ENCODE measurements around the gene MED13L.

MED13L gene

DNA sequence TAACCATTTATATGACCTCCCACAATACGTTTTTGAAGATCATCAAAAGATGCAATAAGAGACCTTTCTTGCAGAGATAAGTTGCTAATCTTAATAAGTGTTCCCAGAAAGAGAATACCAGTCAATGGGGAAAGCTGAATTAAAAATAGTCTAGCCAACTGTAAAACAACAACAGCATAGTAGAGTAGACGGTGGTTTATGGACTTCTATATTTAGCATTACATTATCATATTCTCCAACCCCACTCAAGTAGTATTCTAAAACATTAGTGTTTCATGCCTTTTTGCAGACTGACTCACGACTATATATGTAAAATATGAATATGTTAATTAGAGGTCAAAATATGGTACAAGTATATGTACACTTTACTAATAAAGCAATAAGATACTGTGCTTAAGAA, 218.9 kb downstream of the MED13L start:
- DNase-seq (ENCODE audit: extremely low read depth, low read depth) = no peak
- no peak overlapping the region for H3K4me3 ChIP-seq (replicated peaks; ENCODE audit: low read depth, low read length)
- TF ChIP-seq CTCF (IDR thresholded peaks at IDR 0.05; ENCODE audit: low read depth, low read length, missing control alignments) = no peak

GRCh38 chr12:116057356-116057755, 220.1 kb downstream of the MED13L start:
- TF ChIP-seq CTCF (IDR thresholded peaks at IDR 0.05; ENCODE audit: low read depth, low read length, missing control alignments) = no peak
- no peak for DNase-seq (ENCODE audit: extremely low read depth, low read depth)
- no peak overlapping the region for H3K4me3 ChIP-seq (replicated peaks; ENCODE audit: low read depth, low read length)

DNA sequence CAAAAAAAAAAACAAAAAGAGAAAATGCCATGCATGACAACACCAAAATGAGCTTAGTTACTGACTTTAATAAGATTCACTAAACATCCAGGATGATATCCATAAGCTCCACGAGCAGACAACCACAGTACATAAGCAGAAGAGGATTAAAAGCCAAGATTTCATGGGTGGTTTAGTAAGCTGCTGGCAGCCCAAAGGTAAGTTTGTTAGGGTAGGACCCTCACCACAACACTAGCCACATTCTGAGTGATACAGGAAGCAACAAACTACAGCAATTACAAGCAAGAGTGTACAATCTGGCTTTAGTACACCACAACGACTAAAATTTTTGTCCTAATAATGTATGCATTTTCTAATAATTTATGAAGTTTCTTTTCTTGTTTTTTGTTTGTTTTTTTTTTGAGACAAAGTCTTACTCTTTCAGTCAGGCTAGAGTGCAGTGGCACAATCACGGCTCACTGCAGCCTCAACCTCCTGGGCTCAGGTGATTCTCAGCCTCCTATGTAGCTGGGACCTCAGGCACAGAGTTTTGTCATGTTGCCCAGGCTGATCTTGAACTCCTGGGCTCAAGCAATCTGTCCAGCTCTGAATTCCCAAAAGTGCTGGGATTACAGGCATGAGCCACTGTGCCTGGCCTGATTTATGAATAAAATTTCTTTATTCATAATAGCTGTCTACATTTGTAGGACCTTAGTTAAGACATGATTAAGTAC, 221.4 kb downstream of the MED13L start:
- no peak overlapping the region for H3K4me3 ChIP-seq (replicated peaks; ENCODE audit: low read depth, low read length)
- DNase-seq (ENCODE audit: extremely low read depth, low read depth) = no peak

DNA sequence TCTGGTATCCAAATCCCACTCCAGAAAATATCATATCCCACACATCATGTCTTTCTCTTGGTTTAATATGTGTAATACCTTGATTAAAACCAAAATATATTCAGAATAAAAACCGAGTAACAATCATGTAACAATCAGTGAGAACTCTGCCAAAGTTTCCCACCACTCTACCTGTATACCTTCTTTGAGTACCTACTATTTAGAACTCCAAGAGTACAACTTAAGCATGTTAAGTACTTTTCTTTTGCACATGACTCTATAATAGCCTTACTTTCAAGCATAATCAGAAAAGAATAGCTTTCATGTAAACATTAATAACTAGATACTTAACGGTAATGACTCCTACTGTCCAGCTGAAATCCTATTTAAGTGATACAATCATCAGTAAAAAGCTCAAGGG, 223.2 kb downstream of the MED13L start:
- no peak for DNase-seq (ENCODE audit: extremely low read depth, low read depth)
- no peak for TF ChIP-seq CTCF (IDR thresholded peaks at IDR 0.05; ENCODE audit: low read depth, low read length, missing control alignments)
- no peak overlapping the region for H3K4me3 ChIP-seq (replicated peaks; ENCODE audit: low read depth, low read length)

More for the DNA sequence above, 221.4 kb downstream of the MED13L start:
- no peak for TF ChIP-seq CTCF (IDR thresholded peaks at IDR 0.05; ENCODE audit: low read depth, low read length, missing control alignments)

DNA sequence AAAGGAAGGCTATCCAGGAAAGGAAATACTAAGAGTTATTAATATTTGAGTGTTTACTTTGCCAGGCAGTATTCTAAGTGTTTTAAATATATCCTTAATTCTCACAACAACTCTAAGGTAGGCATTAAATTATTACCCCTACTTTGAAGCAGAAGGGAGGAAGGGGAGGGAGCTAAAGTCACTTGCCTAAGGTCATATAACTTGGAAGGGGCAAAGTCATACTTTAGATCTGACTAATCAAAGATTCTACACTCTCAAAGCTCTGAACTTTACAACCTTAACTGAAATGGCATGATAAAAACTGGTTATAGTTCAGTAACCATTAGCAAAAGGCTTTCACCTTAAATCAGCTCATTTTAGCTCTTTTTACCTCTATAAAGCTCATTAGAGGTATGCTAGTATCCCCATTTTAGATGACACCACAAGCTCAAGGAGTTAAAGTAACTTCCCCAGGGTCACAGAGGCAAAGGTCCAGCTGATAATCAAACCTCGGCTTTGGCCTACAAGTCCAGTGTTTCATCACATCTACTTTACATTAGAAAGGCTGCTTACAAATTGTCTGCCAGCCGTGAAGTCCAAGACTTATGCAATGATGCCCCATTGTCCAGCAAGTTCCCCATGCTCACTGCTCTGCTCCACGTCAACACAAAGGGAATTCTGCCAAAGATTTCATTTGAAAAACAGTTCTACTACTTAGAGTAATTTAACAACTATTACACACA, 223.9 kb downstream of the MED13L start:
- DNase-seq (ENCODE audit: extremely low read depth, low read depth) = no peak
- TF ChIP-seq CTCF (IDR thresholded peaks at IDR 0.05; ENCODE audit: low read depth, low read length, missing control alignments) = no peak
- H3K4me3 ChIP-seq (replicated peaks; ENCODE audit: low read depth, low read length) = no peak overlapping the region

DNA sequence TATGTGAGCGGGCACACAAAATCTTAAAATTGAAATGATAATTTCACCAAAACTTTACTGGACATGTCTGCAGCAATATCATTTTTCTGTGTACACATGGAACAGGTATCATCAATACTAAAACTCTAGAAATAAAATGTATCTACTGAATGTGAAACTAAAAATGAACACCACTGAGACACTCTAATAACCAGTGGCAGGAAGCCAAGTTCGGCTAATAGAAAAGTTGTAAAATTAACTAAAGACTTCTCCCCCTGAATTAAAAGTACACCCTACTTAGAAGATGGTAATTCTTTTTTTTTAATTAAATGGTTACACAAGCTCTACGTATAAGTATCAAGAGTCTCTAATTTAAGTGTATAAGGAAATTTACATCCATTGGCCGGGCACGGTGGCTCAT, 227.2 kb downstream of the MED13L start:
- no peak for DNase-seq (ENCODE audit: extremely low read depth, low read depth)
- TF ChIP-seq CTCF (IDR thresholded peaks at IDR 0.05; ENCODE audit: low read depth, low read length, missing control alignments) = no peak
- H3K4me3 ChIP-seq (replicated peaks; ENCODE audit: low read depth, low read length) = no peak overlapping the region
